HCT116 (cell line): ENCODE results near the gene ECT2.
"Not testable (repeated sequence)": the region's sequence is repeated elsewhere in the genome, so short reads cannot be mapped to it uniquely, and the experiment has no call there.

Experiments used
- CBX3 ChIP-seq: IDR thresholded peaks from 2 replicates; pipeline ENCODE4 v1.6.1; 2012; ENCODE audit warnings: low read depth
- CEBPB ChIP-seq: IDR thresholded peaks from 2 replicates; pipeline ENCODE4 v1.6.1; 2012; ENCODE audit warnings: low read depth
- EGR1 ChIP-seq: IDR thresholded peaks from 2 replicates; pipeline ENCODE4 v1.6.1; 2012; ENCODE audit warnings: low read depth
- EZH2 ChIP-seq: fragments of 200-600 bp; sonication (generic); IDR thresholded peaks from 2 replicates; pipeline ENCODE4 v1.6.1; 2017; ENCODE audit warnings: antibody characterized with exemption, mixed run types
- FOSL1 ChIP-seq: IDR thresholded peaks from 2 replicates; pipeline ENCODE4 v1.6.1; 2012; ENCODE audit warnings: low read depth
- JUND ChIP-seq: IDR thresholded peaks from 2 replicates; pipeline ENCODE4 v1.6.1; 2012
- POLR2A ChIP-seq: IDR thresholded peaks from 2 replicates; pipeline ENCODE4 v1.7.0; 2011; ENCODE audit warnings: borderline replicate concordance; ENCODE audit not compliant: insufficient read depth, insufficient read length; ENCODE audit errors: extremely low read depth
- POLR2AphosphoS5 ChIP-seq: IDR thresholded peaks from 2 replicates; pipeline ENCODE4 v1.6.1; 2011; ENCODE audit warnings: mild to moderate bottlenecking, low read depth, low read length, moderate library complexity
- ZFX ChIP-seq: fragments of 450-650 bp; IDR thresholded peaks from 2 replicates; pipeline ENCODE4 v1.6.1; 2017
- ZNF274 ChIP-seq: fragments of 200-500 bp; sonication (Bioruptor generic); IDR thresholded peaks from 2 replicates; pipeline ENCODE4 v1.6.1; 2014; ENCODE audit warnings: mild to moderate bottlenecking, low read depth, low read length, inconsistent platforms
- TF ChIP-seq, protein P1 (sequence below), 3 experiments: fragments of 200-600 bp in 1 of 3; sonication (generic) in 1 of 3; IDR thresholded peaks in 2 of 3; conservative IDR thresholded peaks in 1 of 3; 2 replicates each; pipeline ENCODE4 v1.5.1; 2012 to 2017; ENCODE audit warnings: low read depth in 2 of 3, low read length in 2 of 3, antibody characterized with exemption in 1 of 3, borderline replicate concordance in 1 of 3, control low read depth in 1 of 3, mild to moderate bottlenecking in 1 of 3, mixed read lengths in 1 of 3, mixed run types in 1 of 3, moderate library complexity in 1 of 3; ENCODE audit not compliant: insufficient read depth in 1 of 3
- TF ChIP-seq, protein P2 (sequence below): IDR thresholded peaks from 2 replicates; pipeline ENCODE4 v1.6.1; 2012
- TF ChIP-seq, protein P3 (sequence below): IDR thresholded peaks from 2 replicates; pipeline ENCODE4 v1.6.1; 2012; ENCODE audit warnings: low read depth
- TF ChIP-seq, protein P4 (sequence below): IDR thresholded peaks from 2 replicates; pipeline ENCODE4 v1.6.1; 2012

DNA sequence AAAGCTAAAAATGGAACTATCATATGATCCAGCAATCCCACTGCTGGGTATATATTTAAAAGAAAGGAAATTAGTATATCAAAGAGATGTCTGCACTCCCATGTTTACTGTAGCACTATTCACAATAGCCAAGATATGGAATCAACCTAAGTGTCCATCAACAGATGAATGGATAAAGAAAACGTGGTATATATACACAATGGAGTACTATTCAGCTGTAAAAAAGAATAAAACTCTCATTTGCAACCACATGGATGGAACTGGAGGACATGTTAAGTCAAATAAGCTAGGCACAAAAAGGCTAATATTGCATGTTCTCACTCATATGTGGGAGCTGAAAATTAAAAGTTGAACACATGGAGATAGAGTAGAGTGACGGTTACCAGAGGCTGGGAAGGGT, 76.7 kb downstream of the ECT2 start:
- TF ChIP-seq, protein P1, sequence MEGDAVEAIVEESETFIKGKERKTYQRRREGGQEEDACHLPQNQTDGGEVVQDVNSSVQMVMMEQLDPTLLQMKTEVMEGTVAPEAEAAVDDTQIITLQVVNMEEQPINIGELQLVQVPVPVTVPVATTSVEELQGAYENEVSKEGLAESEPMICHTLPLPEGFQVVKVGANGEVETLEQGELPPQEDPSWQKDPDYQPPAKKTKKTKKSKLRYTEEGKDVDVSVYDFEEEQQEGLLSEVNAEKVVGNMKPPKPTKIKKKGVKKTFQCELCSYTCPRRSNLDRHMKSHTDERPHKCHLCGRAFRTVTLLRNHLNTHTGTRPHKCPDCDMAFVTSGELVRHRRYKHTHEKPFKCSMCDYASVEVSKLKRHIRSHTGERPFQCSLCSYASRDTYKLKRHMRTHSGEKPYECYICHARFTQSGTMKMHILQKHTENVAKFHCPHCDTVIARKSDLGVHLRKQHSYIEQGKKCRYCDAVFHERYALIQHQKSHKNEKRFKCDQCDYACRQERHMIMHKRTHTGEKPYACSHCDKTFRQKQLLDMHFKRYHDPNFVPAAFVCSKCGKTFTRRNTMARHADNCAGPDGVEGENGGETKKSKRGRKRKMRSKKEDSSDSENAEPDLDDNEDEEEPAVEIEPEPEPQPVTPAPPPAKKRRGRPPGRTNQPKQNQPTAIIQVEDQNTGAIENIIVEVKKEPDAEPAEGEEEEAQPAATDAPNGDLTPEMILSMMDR (IDR thresholded peaks at IDR 0.05 in 2 of 3, conservative IDR thresholded peaks at IDR 0.05 in 1 of 3; ENCODE audit: borderline replicate concordance in 1 of 3, insufficient read depth in 1 of 3, low read depth in 2 of 3, low read length in 2 of 3), result not testable (repeated sequence)
- not testable (repeated sequence) for TF ChIP-seq POLR2AphosphoS5, JUND, EZH2, CEBPB, POLR2A, ZNF274, CBX3, EGR1, FOSL1, ZFX
- TF ChIP-seq, protein P2, sequence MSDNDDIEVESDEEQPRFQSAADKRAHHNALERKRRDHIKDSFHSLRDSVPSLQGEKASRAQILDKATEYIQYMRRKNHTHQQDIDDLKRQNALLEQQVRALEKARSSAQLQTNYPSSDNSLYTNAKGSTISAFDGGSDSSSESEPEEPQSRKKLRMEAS, result not testable (repeated sequence)
- TF ChIP-seq, protein P3, sequence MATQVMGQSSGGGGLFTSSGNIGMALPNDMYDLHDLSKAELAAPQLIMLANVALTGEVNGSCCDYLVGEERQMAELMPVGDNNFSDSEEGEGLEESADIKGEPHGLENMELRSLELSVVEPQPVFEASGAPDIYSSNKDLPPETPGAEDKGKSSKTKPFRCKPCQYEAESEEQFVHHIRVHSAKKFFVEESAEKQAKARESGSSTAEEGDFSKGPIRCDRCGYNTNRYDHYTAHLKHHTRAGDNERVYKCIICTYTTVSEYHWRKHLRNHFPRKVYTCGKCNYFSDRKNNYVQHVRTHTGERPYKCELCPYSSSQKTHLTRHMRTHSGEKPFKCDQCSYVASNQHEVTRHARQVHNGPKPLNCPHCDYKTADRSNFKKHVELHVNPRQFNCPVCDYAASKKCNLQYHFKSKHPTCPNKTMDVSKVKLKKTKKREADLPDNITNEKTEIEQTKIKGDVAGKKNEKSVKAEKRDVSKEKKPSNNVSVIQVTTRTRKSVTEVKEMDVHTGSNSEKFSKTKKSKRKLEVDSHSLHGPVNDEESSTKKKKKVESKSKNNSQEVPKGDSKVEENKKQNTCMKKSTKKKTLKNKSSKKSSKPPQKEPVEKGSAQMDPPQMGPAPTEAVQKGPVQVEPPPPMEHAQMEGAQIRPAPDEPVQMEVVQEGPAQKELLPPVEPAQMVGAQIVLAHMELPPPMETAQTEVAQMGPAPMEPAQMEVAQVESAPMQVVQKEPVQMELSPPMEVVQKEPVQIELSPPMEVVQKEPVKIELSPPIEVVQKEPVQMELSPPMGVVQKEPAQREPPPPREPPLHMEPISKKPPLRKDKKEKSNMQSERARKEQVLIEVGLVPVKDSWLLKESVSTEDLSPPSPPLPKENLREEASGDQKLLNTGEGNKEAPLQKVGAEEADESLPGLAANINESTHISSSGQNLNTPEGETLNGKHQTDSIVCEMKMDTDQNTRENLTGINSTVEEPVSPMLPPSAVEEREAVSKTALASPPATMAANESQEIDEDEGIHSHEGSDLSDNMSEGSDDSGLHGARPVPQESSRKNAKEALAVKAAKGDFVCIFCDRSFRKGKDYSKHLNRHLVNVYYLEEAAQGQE, result not testable (repeated sequence)
- TF ChIP-seq, protein P4, sequence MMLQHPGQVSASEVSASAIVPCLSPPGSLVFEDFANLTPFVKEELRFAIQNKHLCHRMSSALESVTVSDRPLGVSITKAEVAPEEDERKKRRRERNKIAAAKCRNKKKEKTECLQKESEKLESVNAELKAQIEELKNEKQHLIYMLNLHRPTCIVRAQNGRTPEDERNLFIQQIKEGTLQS, result not testable (repeated sequence)
